IMR-90 (cell line): Measurements from ENCODE around the gene ERBB4. TPM values are rescaled to one million over a fixed set of nuclear protein-coding genes. Genes with fewer than 3 reads are reported as not detected.

ENCODE experiments used
- ATAC-seq: fragments of 200-7000 bp; cut with Tn5 transposase; 2 replicates; pipeline ENCODE4 v1.9.1; 2020; ENCODE audit warnings: low read depth, mild to moderate bottlenecking, moderate library complexity
- BruUV-seq: library from RNA; stranded (reverse); fragments of 400-500 nt; replicated peaks from 2 replicates; lab custom pipeline; 2021; lab: Mats Ljungman, UMichigan
- CTCF ChIA-PET: fragments of 300-600 bp; formaldehyde crosslinking; extraction: SDS; loops from one replicate; lab custom pipeline; 2021; ENCODE audit warnings: antibody characterized with exemption; lab: Yijun Ruan, JAX
- POLR2A ChIA-PET: fragments of 300-600 bp; sonication (Branson Sonifier 250); formaldehyde crosslinking; loops from one replicate; lab custom pipeline; 2022; ENCODE audit warnings: antibody characterized with exemption; ENCODE audit not compliant: unreplicated experiment; lab: Charles Lee
- DNase-seq: peaks from one replicate; pipeline ENCODE4 v3.0.0; 2013
- H2AFZ ChIP-seq: replicated peaks from 2 replicates; pipeline ENCODE3; 2013; ENCODE audit warnings: low read length, mild to moderate bottlenecking; ENCODE audit not compliant: poor library complexity
- H2AK5ac ChIP-seq: 2 replicates; pipeline ENCODE4 v1.6.1; 2013; ENCODE audit warnings: low read depth, low read length, inconsistent platforms
- H2AK9ac ChIP-seq: replicated peaks from 2 replicates; pipeline ENCODE3; 2013; ENCODE audit warnings: mild to moderate bottlenecking, low read depth, low read length, moderate library complexity; ENCODE audit not compliant: poor library complexity
- H2BK120ac ChIP-seq: 2 replicates; pipeline ENCODE4 v1.6.1; 2013; ENCODE audit warnings: low read depth, low read length, inconsistent platforms
- H2BK15ac ChIP-seq: 3 replicates; pipeline ENCODE4 v1.6.1; 2013; ENCODE audit warnings: low read depth, low read length, inconsistent platforms
- H2BK20ac ChIP-seq: 2 replicates; pipeline ENCODE4 v1.6.1; 2013; ENCODE audit warnings: low read depth, mild to moderate bottlenecking, inconsistent platforms, low read length, moderate library complexity
- H2BK5ac ChIP-seq: 2 replicates; pipeline ENCODE4 v1.6.1; 2013; ENCODE audit warnings: mild to moderate bottlenecking, low read depth, low read length, inconsistent platforms; ENCODE audit not compliant: poor library complexity, severe bottlenecking
- H3K14ac ChIP-seq: replicated peaks from 2 replicates; pipeline ENCODE4 v1.6.1; 2013; ENCODE audit warnings: low read depth, low read length, inconsistent platforms
- H3K18ac ChIP-seq: 2 replicates; pipeline ENCODE4 v1.6.1; 2013; ENCODE audit warnings: low read depth, low read length, control low read depth
- H3K23ac ChIP-seq: 2 replicates; pipeline ENCODE4 v1.6.1; 2013; ENCODE audit warnings: low read depth, low read length, inconsistent platforms
- H3K27ac ChIP-seq: 2 replicates; pipeline ENCODE4 v1.5.1; 2013; ENCODE audit warnings: mild to moderate bottlenecking, control low read depth, low read length; ENCODE audit not compliant: insufficient read depth
- H3K27me3 ChIP-seq: 2 replicates; pipeline ENCODE4 v1.6.1; 2013; ENCODE audit warnings: low read length; ENCODE audit not compliant: control insufficient read depth, insufficient read depth
- H3K36me3 ChIP-seq: 2 replicates; pipeline ENCODE4 v1.6.1; 2013; ENCODE audit warnings: low read length, mixed read lengths; ENCODE audit not compliant: control insufficient read depth, insufficient read depth
- H3K4ac ChIP-seq: 2 replicates; pipeline ENCODE4 v1.6.1; 2013; ENCODE audit warnings: low read depth, low read length, inconsistent platforms
- H3K4me1 ChIP-seq: 2 replicates; pipeline ENCODE4 v1.6.1; 2013; ENCODE audit warnings: low read length, mixed read lengths; ENCODE audit not compliant: control insufficient read depth, insufficient read depth
- H3K4me2 ChIP-seq: 2 replicates; pipeline ENCODE4 v1.6.1; 2013; ENCODE audit warnings: low read depth, mild to moderate bottlenecking, control low read depth, low read length, moderate library complexity
- H3K4me3 ChIP-seq: 2 replicates; pipeline ENCODE4 v1.5.1; 2013; ENCODE audit warnings: low read depth, mild to moderate bottlenecking, control low read depth, low read length, moderate library complexity; ENCODE audit not compliant: insufficient read depth
- H3K56ac ChIP-seq: 2 replicates; pipeline ENCODE4 v1.6.1; 2013; ENCODE audit warnings: low read length, inconsistent platforms; ENCODE audit not compliant: insufficient read depth; ENCODE audit errors: extremely low read depth
- H3K79me1 ChIP-seq, 2 experiments: 2 replicates each; pipeline ENCODE4 v1.6.1; 2013; ENCODE audit warnings: low read length in 2 of 2, inconsistent platforms in 1 of 2, low read depth in 1 of 2
- H3K9ac ChIP-seq: 2 replicates; pipeline ENCODE4 v1.6.1; 2013; ENCODE audit warnings: low read depth, low read length, control low read depth
- H3K9me1 ChIP-seq: 2 replicates; pipeline ENCODE4 v1.6.1; 2013; ENCODE audit warnings: low read length, inconsistent platforms; ENCODE audit not compliant: insufficient read depth
- H3K9me3 ChIP-seq: 2 replicates; pipeline ENCODE4 v1.6.1; 2013; ENCODE audit warnings: low read length; ENCODE audit not compliant: control insufficient read depth, insufficient read depth
- H4K20me1 ChIP-seq: 2 replicates; pipeline ENCODE4 v1.6.1; 2013; ENCODE audit warnings: low read length, inconsistent platforms; ENCODE audit not compliant: insufficient read depth
- H4K5ac ChIP-seq: 2 replicates; pipeline ENCODE4 v1.6.1; 2013; ENCODE audit warnings: mild to moderate bottlenecking, low read depth, low read length, control low read depth
- H4K8ac ChIP-seq, 2 experiments: 2 replicates each; pipeline ENCODE4 v1.6.1; 2013; ENCODE audit warnings: low read depth in 2 of 2, low read length in 2 of 2, control low read depth in 1 of 2, inconsistent platforms in 1 of 2
- H4K91ac ChIP-seq: 2 replicates; pipeline ENCODE4 v1.6.1; 2013; ENCODE audit warnings: low read depth, low read length, inconsistent platforms; ENCODE audit not compliant: insufficient read depth
- CEBPB ChIP-seq: IDR thresholded peaks from 2 replicates; pipeline ENCODE4 v1.6.1; 2012; ENCODE audit warnings: low read depth, low read length, improper control_type of control experiment
- CHD1 ChIP-seq: IDR thresholded peaks from 2 replicates; pipeline ENCODE4 v1.6.1; 2012; ENCODE audit warnings: low read depth, low read length, improper control_type of control experiment
- CTCF ChIP-seq: conservative IDR thresholded peaks from 2 replicates; pipeline ENCODE4 v1.5.1; 2012; ENCODE audit warnings: mild to moderate bottlenecking, low read depth, low read length, improper control_type of control experiment
- FOS ChIP-seq: fragments of 150-350 bp; IDR thresholded peaks from 2 replicates; pipeline ENCODE4 v1.6.1; 2016; ENCODE audit warnings: low read depth, low read length
- MXI1 ChIP-seq: IDR thresholded peaks from 2 replicates; pipeline ENCODE4 v1.6.1; 2012; ENCODE audit warnings: low read depth, mild to moderate bottlenecking, low read length, moderate library complexity, borderline replicate concordance
- WGBS, 2 experiments: methylation state at CpG; one replicate each; pipeline versions ENCODE4 v1.1.5 to v1.1.7; 2013; ENCODE audit warnings: missing lambda C conversion rate in 2 of 2; ENCODE audit not compliant: insufficient read length in 1 of 2; ENCODE audit errors: extremely low coverage in 2 of 2; 5-methylcytosine and 5-hydroxymethylcytosine counted together
- dilution Hi-C: fragments of 300-500 bp; cut with HindIII; formaldehyde crosslinking; loops from one replicate; pipeline ENCODE4 v1.14.3; 2018; ENCODE audit warnings: low sequenced_read_pairs; ENCODE audit not compliant: unreplicated experiment
- in situ Hi-C: fragments of 300-500 bp; cut with MboI; formaldehyde crosslinking; loops from 3 replicates; pipeline ENCODE4 v1.14.3; 2019; ENCODE audit warnings: low sequenced_read_pairs, inconsistent platforms, mixed read lengths
- intact Hi-C: fragments of 100-400 bp; cut with micrococcal nuclease; formaldehyde crosslinking; loops from 2 replicates; pipeline ENCODE4 v1.10.0; 2022
- polyA plus RNA-seq, 3 experiments: library from polyadenylated mRNA; depleted of rRNA; stranded (reverse); fragments of >200 nt; gene quantifications; 2 replicates each; pipeline ENCODE4 v1.2.3, GENCODE V29; 2012; ENCODE audit warnings: low replicate concordance in 1 of 3
- total RNA-seq: library from RNA; depleted of rRNA; stranded (reverse); fragments of >200 nt; gene quantifications from 2 replicates; pipeline ENCODE4 v1.2.3, GENCODE V29; 2012
- TF ChIP-seq, protein P1 (sequence below): fragments of 150-350 bp; IDR thresholded peaks from 2 replicates; pipeline ENCODE4 v1.6.1; 2016; ENCODE audit warnings: low read depth, mild to moderate bottlenecking, low read length, moderate library complexity, borderline replicate concordance

Gene ERBB4
- total and polyA plus RNA-seq, 2 of the 4 experiments (the other 2 are of a cell fraction), result not detected

DNA sequence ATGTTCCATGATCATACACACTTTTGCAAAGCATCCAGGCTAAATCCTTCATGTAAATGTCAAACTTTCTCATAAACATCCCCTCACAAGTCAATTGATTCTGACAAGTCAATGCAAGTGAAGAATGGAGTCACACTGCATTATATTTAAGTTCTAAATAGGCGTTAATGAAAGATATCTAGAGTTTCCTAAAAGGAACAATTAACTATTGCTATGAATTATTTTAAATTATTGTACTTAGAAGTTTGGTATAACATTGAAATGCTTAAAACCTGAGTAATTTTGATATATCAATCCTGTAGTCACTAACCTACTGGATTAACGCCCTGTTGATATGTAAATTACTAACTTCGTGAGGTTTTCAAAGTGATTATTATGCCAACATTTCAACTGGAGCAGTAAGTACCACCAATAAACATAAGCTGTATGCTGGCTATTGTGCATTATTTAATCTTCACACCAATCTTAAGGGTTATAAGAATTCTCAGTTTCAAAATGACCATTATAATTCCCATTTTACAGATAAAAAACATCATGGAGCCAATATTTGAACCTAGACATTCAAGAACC, 884.3 kb downstream of the ERBB4 start:
- Histone ChIP-seq H4K8ac (no peak overlapping the region), H3K4me3 (no peak overlapping the region), H3K36me3 (no peaks in the 10 kb centered on the region), H2BK20ac (no peak overlapping the region), H3K9ac (no peak overlapping the region), H3K56ac (no peak overlapping the region), H2AFZ (no peak overlapping the region), H4K20me1 (no peaks in the 10 kb centered on the region), H3K23ac (no peak overlapping the region), H3K4me2 (no peak overlapping the region), H3K27ac (no peak overlapping the region), H3K79me1 (no peaks in the 10 kb centered on the region), H4K91ac (no peak overlapping the region), H3K18ac (no peak overlapping the region), H4K5ac (no peak overlapping the region), H3K9me3 (peaks cover 3% of the 10 kb centered on the region; the same call in 1 of the 2 replicates), H2BK120ac (no peak overlapping the region), H3K4ac (no peak overlapping the region), H3K9me1 (no peaks in the 10 kb centered on the region), H3K4me1 (no peaks in the 10 kb centered on the region), H3K27me3 (no peaks in the 10 kb centered on the region), H2AK9ac (no peak overlapping the region), H2AK5ac (no peak overlapping the region), H3K14ac (no peak overlapping the region), H2BK5ac (no peak overlapping the region), H2BK15ac (no peak overlapping the region)
- whole genome bisulfite sequencing, 2 experiments, result no CpG with 5 or more reads among the region's 3 CpGs
- POLR2A ChIA-PET, result no interaction called here
- TF ChIP-seq FOS, result no peak
- TF ChIP-seq CEBPB, result no peak
- TF ChIP-seq, protein P1, sequence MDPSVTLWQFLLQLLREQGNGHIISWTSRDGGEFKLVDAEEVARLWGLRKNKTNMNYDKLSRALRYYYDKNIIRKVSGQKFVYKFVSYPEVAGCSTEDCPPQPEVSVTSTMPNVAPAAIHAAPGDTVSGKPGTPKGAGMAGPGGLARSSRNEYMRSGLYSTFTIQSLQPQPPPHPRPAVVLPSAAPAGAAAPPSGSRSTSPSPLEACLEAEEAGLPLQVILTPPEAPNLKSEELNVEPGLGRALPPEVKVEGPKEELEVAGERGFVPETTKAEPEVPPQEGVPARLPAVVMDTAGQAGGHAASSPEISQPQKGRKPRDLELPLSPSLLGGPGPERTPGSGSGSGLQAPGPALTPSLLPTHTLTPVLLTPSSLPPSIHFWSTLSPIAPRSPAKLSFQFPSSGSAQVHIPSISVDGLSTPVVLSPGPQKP, result no peak
- no peak for TF ChIP-seq MXI1
- TF ChIP-seq CTCF, result no peak
- TF ChIP-seq CHD1, result no peak
- ATAC-seq (no peak), DNase-seq (no peak)
- CTCF ChIA-PET, result no interaction called here
- intact Hi-C loops, result no loop called here
- no TSS peak for BruUV-seq
- dilution Hi-C loops, result no loop called here
- in situ Hi-C loops, result no loop called here
